Measurements from ENCODE around the gene ACOXL. TPM values are rescaled to one million over a fixed set of nuclear protein-coding genes. Genes with fewer than 3 reads are reported as not detected.

The ACOXL gene
- total and polyA plus RNA-seq, 2 of the 8 experiments (the other 6 are each of a cell fraction or from before 2014, with no cell fraction given) = 11.4 to 20.6 TPM

- peak; percentile 62 for TF ChIP-seq CTBP2 (IDR thresholded peaks at IDR 0.05; ENCODE audit: borderline replicate concordance, insufficient read depth, insufficient read length, low read length)
- TF ChIP-seq ATF3 (IDR thresholded peaks at IDR 0.05; ENCODE audit: insufficient read depth, low read depth, low read length) = no peak
- TF ChIP-seq ZNF274 (IDR thresholded peaks at IDR 0.05; ENCODE audit: borderline replicate concordance, extremely low read depth, low read length) = no peak
- TF ChIP-seq SIRT6 (IDR thresholded peaks at IDR 0.05; ENCODE audit: low read length) = no peak
- no peak for TF ChIP-seq USF2 (IDR thresholded peaks at IDR 0.05; ENCODE audit: low read length)
- no peak for TF ChIP-seq BRCA1 (IDR thresholded peaks at IDR 0.05; ENCODE audit: low read depth, low read length)
- TF ChIP-seq GTF2F1 (IDR thresholded peaks at IDR 0.05; ENCODE audit: borderline replicate concordance, low read depth, low read length) = no peak
- TF ChIP-seq POU5F1 (IDR thresholded peaks at IDR 0.05; ENCODE audit: low read depth, low read length) = no peak
- TF ChIP-seq NRF1 (IDR thresholded peaks at IDR 0.05; ENCODE audit: low read depth, low read length) = no peak
- no peak for TF ChIP-seq RNF2 (IDR thresholded peaks at IDR 0.05; ENCODE audit: borderline replicate concordance, low read depth, low read length, missing control alignments, poor library complexity, severe bottlenecking)
- no peak for TF ChIP-seq SP4 (IDR thresholded peaks at IDR 0.05; ENCODE audit: low read length)
- TF ChIP-seq TEAD4 (IDR thresholded peaks at IDR 0.05; ENCODE audit: low read depth, low read length) = no peak
- TF ChIP-seq MAFK (IDR thresholded peaks at IDR 0.05; ENCODE audit: low read depth, low read length) = no peak
- TF ChIP-seq E2F6 (IDR thresholded peaks at IDR 0.05) = peak; percentile 88
- TF ChIP-seq CHD1 (IDR thresholded peaks at IDR 0.05; ENCODE audit: low read depth, low read length) = no peak
- TF ChIP-seq TAF7 (optimal IDR thresholded peaks at IDR 0.05; ENCODE audit: borderline replicate concordance, low read depth, low read length) = no peak
- no peak for TF ChIP-seq EP300 (IDR thresholded peaks at IDR 0.05; ENCODE audit: borderline replicate concordance in 1 of 2, low read depth in 2 of 2, low read length in 2 of 2)
- TF ChIP-seq BCL11A (IDR thresholded peaks at IDR 0.05; ENCODE audit: low read depth in 2 of 2, low read length in 2 of 2) = no peak
- no peak for TF ChIP-seq SAP30 (IDR thresholded peaks at IDR 0.05; ENCODE audit: insufficient read depth, insufficient replicate concordance, low read length)
These were observed 385.5 kb downstream of the ACOXL start (continued) for GRCh38 chr2:111117598-111118480.
